ENCODE results near the gene RAB3GAP2. TPM values are rescaled to one million over a fixed set of nuclear protein-coding genes. Genes with fewer than 3 reads are reported as not detected.

RAB3GAP2 gene
- total RNA-seq, 2 experiments from 2014 or later: 34.7 to 39.4 TPM

DNA sequence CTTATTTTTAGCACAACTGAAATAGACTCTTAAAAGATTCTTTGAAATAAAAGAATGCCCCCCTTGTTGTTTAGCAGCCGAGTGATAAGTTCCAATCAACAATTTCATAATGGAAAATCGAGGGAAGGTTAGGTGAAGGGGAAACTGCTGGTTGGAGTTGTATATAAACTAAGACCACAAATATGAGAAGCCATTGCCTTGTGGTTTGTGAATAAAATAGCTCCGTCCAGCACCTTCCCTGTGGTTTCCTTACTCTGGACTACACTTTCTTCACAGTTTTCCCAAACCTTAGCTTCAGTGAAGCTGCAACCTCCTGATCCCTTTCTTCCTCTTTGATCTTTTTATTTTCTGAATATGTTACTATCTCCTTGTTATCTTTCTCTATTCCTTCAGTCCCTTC lies 6.7 kb upstream of the RAB3GAP2 start:
- H3K27ac Mint-ChIP-seq: no peak overlapping the region
- no peaks in the 10 kb centered on the region for H3K36me3 Mint-ChIP-seq (ENCODE audit: low read depth)
- ChIA-PET POLR2A (no interaction called here), CTCF (no interaction called here)
- Histone ChIP-seq H3K9me3 (ENCODE audit: control insufficient read depth in 1 of 2, insufficient read depth in 1 of 2, low read length in 2 of 2) (no peaks in the 10 kb centered on the region), H3K27me3 (ENCODE audit: control insufficient read depth in 1 of 2, insufficient read depth in 2 of 2, low read length in 2 of 2) (peaks cover 5 to 8% of the 10 kb centered on the region in 2 experiments), H3K4me1 (ENCODE audit: insufficient read depth, low read length) (no peaks in the 10 kb centered on the region), H3K27ac (ENCODE audit: low read depth in 1 of 2, low read length in 2 of 2) (no peak overlapping the region), H3K4me3 (ENCODE audit: low read length) (no peak overlapping the region), H3K36me3 (ENCODE audit: insufficient read depth, low read length) (no peaks in the 10 kb centered on the region)
- TF ChIP-seq, protein P1, sequence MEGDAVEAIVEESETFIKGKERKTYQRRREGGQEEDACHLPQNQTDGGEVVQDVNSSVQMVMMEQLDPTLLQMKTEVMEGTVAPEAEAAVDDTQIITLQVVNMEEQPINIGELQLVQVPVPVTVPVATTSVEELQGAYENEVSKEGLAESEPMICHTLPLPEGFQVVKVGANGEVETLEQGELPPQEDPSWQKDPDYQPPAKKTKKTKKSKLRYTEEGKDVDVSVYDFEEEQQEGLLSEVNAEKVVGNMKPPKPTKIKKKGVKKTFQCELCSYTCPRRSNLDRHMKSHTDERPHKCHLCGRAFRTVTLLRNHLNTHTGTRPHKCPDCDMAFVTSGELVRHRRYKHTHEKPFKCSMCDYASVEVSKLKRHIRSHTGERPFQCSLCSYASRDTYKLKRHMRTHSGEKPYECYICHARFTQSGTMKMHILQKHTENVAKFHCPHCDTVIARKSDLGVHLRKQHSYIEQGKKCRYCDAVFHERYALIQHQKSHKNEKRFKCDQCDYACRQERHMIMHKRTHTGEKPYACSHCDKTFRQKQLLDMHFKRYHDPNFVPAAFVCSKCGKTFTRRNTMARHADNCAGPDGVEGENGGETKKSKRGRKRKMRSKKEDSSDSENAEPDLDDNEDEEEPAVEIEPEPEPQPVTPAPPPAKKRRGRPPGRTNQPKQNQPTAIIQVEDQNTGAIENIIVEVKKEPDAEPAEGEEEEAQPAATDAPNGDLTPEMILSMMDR (IDR thresholded peaks at IDR 0.05): no peak
- H3K9me3 Mint-ChIP-seq: no peaks in the 10 kb centered on the region
- ATAC-seq (ENCODE audit: poor library complexity) (no peak), DNase-seq (no peak)
- H3K4me3 Mint-ChIP-seq: no peak overlapping the region
- no peaks in the 10 kb centered on the region for H3K4me1 Mint-ChIP-seq (ENCODE audit: low read depth)
- H3K27me3 Mint-ChIP-seq: peaks cover 11% of the 10 kb centered on the region
- intact Hi-C loops (cut with DNase I, micrococcal nuclease): loop anchor here in 1 of 2 experiments (10.0 kb wide), 1 partner anchor 1994 kb away; the partner anchor contains the start of gene RRP15

DNA sequence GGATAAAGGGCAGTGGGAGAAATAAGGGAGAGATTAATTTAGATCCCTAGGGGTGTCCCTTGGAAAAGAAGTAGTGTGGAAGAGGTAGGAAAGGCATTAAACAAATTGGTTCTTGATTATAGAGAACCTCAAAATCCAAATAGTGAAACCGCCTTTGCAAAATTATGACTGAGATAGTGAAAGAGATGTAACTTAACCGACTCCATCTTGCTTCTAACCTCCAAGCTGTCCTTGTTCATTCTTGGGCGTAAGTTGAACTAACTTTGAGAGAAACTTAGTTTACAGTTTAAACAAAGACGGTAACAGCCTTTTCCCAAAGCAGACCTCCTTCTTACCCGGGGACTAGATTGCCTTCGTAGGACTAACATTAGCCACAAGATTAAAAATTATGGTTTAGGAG lies 3.2 kb upstream of the RAB3GAP2 start:
- Histone ChIP-seq H3K4me1 (ENCODE audit: insufficient read depth, low read length) (peaks cover 12% of the 10 kb centered on the region), H3K9me3 (ENCODE audit: control insufficient read depth in 1 of 2, insufficient read depth in 1 of 2, low read length in 2 of 2) (no peaks in the 10 kb centered on the region), H3K4me3 (ENCODE audit: low read length) (no peak overlapping the region), H3K36me3 (ENCODE audit: insufficient read depth, low read length) (no peaks in the 10 kb centered on the region), H3K27me3 (ENCODE audit: control insufficient read depth in 1 of 2, insufficient read depth in 2 of 2, low read length in 2 of 2) (peaks cover 4 to 5% of the 10 kb centered on the region in 2 experiments), H3K27ac (ENCODE audit: low read depth in 1 of 2, low read length in 2 of 2) (no peak overlapping the region)
- ChIA-PET CTCF (no interaction called here), POLR2A (no interaction called here)
- Mint-ChIP-seq H3K9me3 (no peaks in the 10 kb centered on the region), H3K4me1 (ENCODE audit: low read depth) (peaks cover 6% of the 10 kb centered on the region), H3K36me3 (ENCODE audit: low read depth) (no peaks in the 10 kb centered on the region), H3K27ac (no peak overlapping the region), H3K27me3 (peaks cover 11% of the 10 kb centered on the region), H3K4me3 (no peak overlapping the region)
- intact Hi-C loops (cut with DNase I, micrococcal nuclease): loop anchor here in 1 of 2 experiments (10.0 kb wide), 1 partner anchor 1991 kb away; the partner anchor contains the start of gene RRP15
- TF ChIP-seq, protein P1 (IDR thresholded peaks at IDR 0.05): no peak
- DNase-seq: no peak
- no peak for ATAC-seq (ENCODE audit: poor library complexity)

GRCh38 chr1:220274251-220274855 lies 2.1 kb upstream of the RAB3GAP2 start:
- H3K4me3 Mint-ChIP-seq: no peak overlapping the region
- DNase-seq: no peak
- intact Hi-C loops (cut with DNase I, micrococcal nuclease): loop anchor here in 1 of 2 experiments (5.0 to 10.0 kb wide), 3 partner anchors 227 to 1990 kb away; partner anchors contain the start of genes EPRS1 and RRP15
- H3K36me3 Mint-ChIP-seq (ENCODE audit: low read depth): no peaks in the 10 kb centered on the region
- Histone ChIP-seq H3K9me3 (ENCODE audit: control insufficient read depth in 1 of 2, insufficient read depth in 1 of 2, low read length in 2 of 2) (no peaks in the 10 kb centered on the region), H3K4me3 (ENCODE audit: low read length) (no peak overlapping the region), H3K4me1 (ENCODE audit: insufficient read depth, low read length) (peaks cover 18% of the 10 kb centered on the region), H3K36me3 (ENCODE audit: insufficient read depth, low read length) (no peaks in the 10 kb centered on the region), H3K27ac (ENCODE audit: low read depth in 1 of 2, low read length in 2 of 2) (no peak overlapping the region), H3K27me3 (ENCODE audit: control insufficient read depth in 1 of 2, insufficient read depth in 2 of 2, low read length in 2 of 2) (no peaks in the 10 kb centered on the region)
- H3K9me3 Mint-ChIP-seq: no peaks in the 10 kb centered on the region
- ChIA-PET CTCF (no interaction called here), POLR2A (no interaction called here)
- H3K4me1 Mint-ChIP-seq (ENCODE audit: low read depth): peaks cover 6% of the 10 kb centered on the region
- no peak for ATAC-seq (ENCODE audit: poor library complexity)
- TF ChIP-seq, protein P1 (IDR thresholded peaks at IDR 0.05): no peak
- H3K27ac Mint-ChIP-seq: no peak overlapping the region
- peaks cover 11% of the 10 kb centered on the region for H3K27me3 Mint-ChIP-seq

Measured in CD4-positive, alpha-beta T cell (primary cell).